Transverse colon (tissue), 4 donors: ENCODE measurements around the gene RSU1.

Experiments
- POLR2A ChIP-seq: fragments of 450-650 bp; IDR thresholded peaks from one replicate; pipeline ENCODE4 v1.6.1; 2016; ENCODE audit warnings: antibody characterized with exemption, mild to moderate bottlenecking, moderate library complexity
- POLR2AphosphoS5 ChIP-seq, 3 donors: sonication (generic); formaldehyde crosslinking; IDR thresholded peaks; one replicate each; pipeline ENCODE4 v1.6.1; 2016; ENCODE audit warnings: antibody characterized with exemption in 3 of 3
- TF ChIP-seq, protein P1 (sequence below), 5 experiments: fragments of 200-600 bp in 3 of 5; fragments of 450-650 bp in 2 of 5; sonication (generic) in 3 of 5; IDR thresholded peaks; 1 replicate in 2 of 5; 2 replicates in 3 of 5; pipeline ENCODE4 v1.5.1; 2016 to 2017; ENCODE audit warnings: antibody characterized with exemption in 5 of 5, inconsistent platforms in 3 of 5, mild to moderate bottlenecking in 2 of 5, moderate library complexity in 1 of 5

GRCh38 chr10:16814012-16814411 is 3.2 kb downstream of the RSU1 start:
- no peak for TF ChIP-seq POLR2AphosphoS5 (IDR thresholded peaks at IDR 0.05)
- TF ChIP-seq, protein P1, sequence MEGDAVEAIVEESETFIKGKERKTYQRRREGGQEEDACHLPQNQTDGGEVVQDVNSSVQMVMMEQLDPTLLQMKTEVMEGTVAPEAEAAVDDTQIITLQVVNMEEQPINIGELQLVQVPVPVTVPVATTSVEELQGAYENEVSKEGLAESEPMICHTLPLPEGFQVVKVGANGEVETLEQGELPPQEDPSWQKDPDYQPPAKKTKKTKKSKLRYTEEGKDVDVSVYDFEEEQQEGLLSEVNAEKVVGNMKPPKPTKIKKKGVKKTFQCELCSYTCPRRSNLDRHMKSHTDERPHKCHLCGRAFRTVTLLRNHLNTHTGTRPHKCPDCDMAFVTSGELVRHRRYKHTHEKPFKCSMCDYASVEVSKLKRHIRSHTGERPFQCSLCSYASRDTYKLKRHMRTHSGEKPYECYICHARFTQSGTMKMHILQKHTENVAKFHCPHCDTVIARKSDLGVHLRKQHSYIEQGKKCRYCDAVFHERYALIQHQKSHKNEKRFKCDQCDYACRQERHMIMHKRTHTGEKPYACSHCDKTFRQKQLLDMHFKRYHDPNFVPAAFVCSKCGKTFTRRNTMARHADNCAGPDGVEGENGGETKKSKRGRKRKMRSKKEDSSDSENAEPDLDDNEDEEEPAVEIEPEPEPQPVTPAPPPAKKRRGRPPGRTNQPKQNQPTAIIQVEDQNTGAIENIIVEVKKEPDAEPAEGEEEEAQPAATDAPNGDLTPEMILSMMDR (IDR thresholded peaks at IDR 0.05): no peak
- TF ChIP-seq POLR2A: no peak
